GM12873 (cell line): ENCODE data around the gene BEST1.

Experiments used
- TF ChIP-seq, protein P1 (sequence below): IDR thresholded peaks from 2 replicates; pipeline ENCODE4 v1.5.1; 2012; ENCODE audit warnings: low read depth, mild to moderate bottlenecking, moderate library complexity, low read length, control low read depth; ENCODE audit not compliant: insufficient read depth; ENCODE audit errors: missing control alignments

The BEST1 gene

DNA sequence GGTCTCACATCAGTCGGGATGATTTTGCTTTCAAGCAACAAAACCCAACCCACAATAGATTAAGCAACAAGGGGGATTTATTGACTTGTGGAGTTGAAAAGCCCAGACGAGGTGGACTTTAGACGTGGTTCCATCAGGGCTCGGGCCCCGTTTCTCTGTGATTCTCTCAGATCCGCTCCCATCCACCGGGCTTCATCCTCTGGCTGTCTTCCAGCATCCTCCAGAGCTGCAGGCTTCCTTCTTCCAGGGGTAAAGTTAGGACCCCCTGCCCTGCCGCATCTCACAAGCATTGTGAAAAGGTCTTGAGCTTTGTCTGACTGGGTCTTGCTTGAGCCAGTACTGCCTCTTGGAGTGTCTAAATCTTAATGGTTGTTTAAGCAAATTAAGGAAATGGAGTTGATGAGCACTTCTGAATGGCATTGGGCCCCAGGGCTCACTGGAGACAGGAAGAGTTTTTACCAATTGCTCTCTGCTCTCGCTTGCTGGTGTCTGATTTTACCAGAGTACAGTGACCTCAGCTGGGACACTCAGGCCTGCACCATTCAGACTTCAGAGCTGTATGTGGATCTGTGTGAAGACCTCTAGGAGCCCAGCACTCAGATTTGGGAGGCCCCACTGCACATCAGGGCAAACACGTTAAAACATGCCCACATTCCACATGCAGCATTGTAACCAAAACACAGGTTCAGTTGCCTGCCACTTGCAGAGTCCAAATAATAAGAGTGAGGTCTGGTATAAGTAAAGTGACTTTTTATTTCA is 30.8 kb downstream of the BEST1 start:
- TF ChIP-seq, protein P1, sequence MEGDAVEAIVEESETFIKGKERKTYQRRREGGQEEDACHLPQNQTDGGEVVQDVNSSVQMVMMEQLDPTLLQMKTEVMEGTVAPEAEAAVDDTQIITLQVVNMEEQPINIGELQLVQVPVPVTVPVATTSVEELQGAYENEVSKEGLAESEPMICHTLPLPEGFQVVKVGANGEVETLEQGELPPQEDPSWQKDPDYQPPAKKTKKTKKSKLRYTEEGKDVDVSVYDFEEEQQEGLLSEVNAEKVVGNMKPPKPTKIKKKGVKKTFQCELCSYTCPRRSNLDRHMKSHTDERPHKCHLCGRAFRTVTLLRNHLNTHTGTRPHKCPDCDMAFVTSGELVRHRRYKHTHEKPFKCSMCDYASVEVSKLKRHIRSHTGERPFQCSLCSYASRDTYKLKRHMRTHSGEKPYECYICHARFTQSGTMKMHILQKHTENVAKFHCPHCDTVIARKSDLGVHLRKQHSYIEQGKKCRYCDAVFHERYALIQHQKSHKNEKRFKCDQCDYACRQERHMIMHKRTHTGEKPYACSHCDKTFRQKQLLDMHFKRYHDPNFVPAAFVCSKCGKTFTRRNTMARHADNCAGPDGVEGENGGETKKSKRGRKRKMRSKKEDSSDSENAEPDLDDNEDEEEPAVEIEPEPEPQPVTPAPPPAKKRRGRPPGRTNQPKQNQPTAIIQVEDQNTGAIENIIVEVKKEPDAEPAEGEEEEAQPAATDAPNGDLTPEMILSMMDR = no peak

DNA sequence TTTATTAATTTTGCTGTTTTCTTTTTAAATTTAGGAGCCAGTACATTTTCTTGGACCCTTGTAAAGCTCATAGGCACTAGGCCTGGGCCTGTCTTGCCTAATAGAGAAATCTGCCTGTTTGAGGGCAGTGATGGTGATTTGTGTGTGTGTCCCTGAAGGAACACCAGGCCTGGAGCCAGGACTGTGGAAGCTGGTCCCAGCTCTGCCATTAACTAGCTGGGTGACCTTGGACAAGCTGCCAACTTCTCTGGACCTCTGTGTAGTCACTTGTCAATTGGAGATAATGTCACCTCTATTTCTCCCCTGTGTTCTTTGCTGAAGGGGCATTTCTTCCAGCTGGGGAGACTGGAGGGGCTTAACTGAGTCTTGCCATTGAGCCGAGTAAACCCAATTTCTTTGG is 33.3 kb downstream of the BEST1 start:
- TF ChIP-seq, protein P1 = no peak

DNA sequence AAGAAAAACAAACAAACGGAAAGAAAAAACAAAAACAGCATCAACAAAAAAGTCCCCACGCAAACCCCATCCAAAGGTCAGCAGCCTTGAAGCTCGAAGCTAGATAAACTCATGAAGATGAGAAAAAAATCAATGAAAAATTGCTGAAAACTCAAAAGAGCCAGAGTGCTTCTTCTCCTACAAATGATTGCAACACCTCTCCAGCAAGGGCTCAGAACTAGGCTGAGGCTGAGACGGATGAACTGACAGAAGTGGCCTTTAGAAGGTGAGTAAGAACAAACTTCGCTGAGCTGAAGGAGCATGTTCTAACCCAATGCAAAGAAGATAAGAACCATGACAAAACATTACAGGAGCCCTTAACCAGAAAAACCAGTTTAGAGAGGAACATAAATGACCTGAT is 35.7 kb downstream of the BEST1 start:
- TF ChIP-seq, protein P1 = no peak

DNA sequence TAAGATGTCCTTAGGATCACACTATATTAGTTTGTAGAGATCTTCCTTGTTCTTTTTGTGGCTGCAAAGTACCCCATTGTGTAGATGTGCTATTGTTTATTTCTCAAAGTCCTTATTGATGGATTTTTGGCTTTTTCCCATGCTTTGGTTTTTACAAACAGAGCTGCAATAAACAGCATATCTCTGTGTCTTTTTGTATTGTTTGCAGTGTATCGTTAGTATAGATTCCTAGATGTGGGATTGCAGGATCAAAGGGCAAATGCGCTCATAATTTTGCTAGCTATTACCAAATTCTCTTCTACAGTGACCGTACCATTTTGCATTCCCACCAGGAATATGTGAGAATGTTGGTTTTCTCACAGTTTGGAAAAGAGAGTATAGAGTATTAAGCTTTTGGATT is 44.8 kb downstream of the BEST1 start:
- TF ChIP-seq, protein P1 = no peak

DNA sequence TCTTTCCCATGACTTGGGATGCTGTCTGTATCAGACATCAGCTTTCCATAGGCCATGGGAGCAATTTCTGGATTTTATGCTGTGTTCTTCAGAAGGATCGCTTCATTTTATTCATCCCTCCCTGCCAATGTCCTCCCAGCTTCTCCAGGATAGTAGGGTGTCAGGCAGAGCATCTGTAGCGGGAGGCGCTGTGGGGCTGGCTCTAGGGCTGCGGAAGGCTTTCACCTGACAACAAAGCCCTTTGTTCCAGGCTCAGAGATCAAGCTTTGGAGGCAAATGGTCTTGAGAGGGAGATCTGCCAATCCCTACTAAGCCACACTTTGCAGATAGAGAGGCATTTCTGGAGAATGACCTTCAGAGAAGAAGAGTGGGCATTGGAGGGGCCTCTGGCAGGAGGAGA is 46.8 kb downstream of the BEST1 start:
- TF ChIP-seq, protein P1 = no peak

DNA sequence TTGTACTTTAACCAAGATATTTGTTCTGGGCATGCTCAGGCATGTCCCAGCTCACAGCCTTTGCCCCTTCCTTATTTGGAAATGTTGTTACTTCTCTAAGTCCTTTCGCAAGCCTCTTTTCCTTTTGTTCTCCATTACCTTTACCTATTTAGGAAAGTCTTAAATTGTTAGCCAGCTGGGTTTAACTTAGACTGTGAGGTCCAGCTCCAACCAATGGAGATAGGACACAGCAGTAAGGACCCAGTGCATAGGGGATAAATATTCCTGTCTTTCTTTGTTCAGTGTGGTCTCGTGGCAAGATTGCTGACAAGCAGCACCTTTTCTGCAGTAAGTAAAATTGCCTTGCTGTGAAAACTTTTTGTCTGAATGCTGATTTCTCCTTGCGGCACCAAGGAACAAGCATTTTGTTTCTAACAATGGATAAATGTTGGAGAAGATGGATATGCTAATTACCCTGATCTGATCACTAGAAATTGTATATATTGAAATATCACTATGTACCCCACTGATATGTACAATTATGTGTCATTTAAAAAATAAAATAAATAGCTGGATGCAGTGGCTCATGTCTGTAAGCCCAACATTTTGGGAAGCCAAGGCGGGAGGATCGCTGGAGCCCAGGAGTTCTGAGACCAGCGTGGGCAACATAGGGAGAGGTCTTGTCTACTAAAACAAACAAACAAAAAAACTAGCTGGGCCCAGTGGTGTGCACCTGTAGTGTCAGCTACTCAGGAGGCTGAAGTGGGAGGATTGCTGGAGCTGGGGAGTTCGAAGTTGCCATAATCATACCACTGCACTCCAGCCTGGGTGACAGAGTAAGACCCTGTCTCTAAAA is 49.2 kb downstream of the BEST1 start:
- TF ChIP-seq, protein P1 = no peak
